Natural killer cell (primary cell): Measurements from ENCODE around the gene ENPP3. TPM values are rescaled to one million over a fixed set of nuclear protein-coding genes. Genes with fewer than 3 reads are reported as not detected.

Source experiments
- ATAC-seq, 3 donors: fragments of 150-1000 bp in 2 of 3; fragments of 200-7000 bp in 1 of 3; cut with Tn5 transposase; 1 replicate in 1 of 3; 2 replicates in 2 of 3; pipeline ENCODE4 v1.10.0; 2021; ENCODE audit warnings: mild to moderate bottlenecking in 2 of 3, moderate library complexity in 2 of 3
- DNase-seq, 2 donors: peaks; one replicate each; pipeline versions ENCODE4 v3.0.0 to v3.0.0-alpha.2; 2013 to 2021; ENCODE audit warnings: mixed read lengths in 1 of 2
- H3K27ac ChIP-seq: one replicate; pipeline ENCODE4 v1.5.1; 2013; ENCODE audit warnings: mild to moderate bottlenecking, low read length
- H3K27me3 ChIP-seq: one replicate; pipeline ENCODE4 v1.6.1; 2013; ENCODE audit warnings: low read length; ENCODE audit not compliant: control insufficient read depth, insufficient read depth
- H3K36me3 ChIP-seq: one replicate; pipeline ENCODE4 v1.6.1; 2013; ENCODE audit warnings: low read length; ENCODE audit not compliant: control insufficient read depth, insufficient read depth
- H3K4me1 ChIP-seq: one replicate; pipeline ENCODE4 v1.6.1; 2013; ENCODE audit warnings: low read length; ENCODE audit not compliant: control insufficient read depth, insufficient read depth
- H3K4me3 ChIP-seq: one replicate; pipeline ENCODE4 v1.5.1; 2013; ENCODE audit warnings: low read length
- H3K9me3 ChIP-seq: one replicate; pipeline ENCODE4 v1.6.1; 2013; ENCODE audit warnings: low read length; ENCODE audit not compliant: control insufficient read depth, insufficient read depth
- H3K27ac Mint-ChIP-seq, 2 donors: one replicate each; pipeline ENCODE4 v1.8.0; 2022; ENCODE audit warnings: mild to moderate bottlenecking in 2 of 2, mixed read lengths in 2 of 2, moderate library complexity in 1 of 2
- H3K27me3 Mint-ChIP-seq, 2 donors: one replicate each; pipeline ENCODE4 v1.8.0; 2022; ENCODE audit warnings: low read depth in 2 of 2, mixed read lengths in 2 of 2
- H3K36me3 Mint-ChIP-seq: one replicate; pipeline ENCODE4 v1.8.0; 2022; ENCODE audit warnings: mixed read lengths
- H3K4me1 Mint-ChIP-seq, 2 donors: one replicate each; pipeline ENCODE4 v1.8.0; 2022; ENCODE audit warnings: mixed read lengths in 2 of 2
- H3K4me3 Mint-ChIP-seq: one replicate; pipeline ENCODE4 v1.8.0; 2022; ENCODE audit warnings: mild to moderate bottlenecking, moderate library complexity, mixed read lengths
- H3K9me3 Mint-ChIP-seq, 2 donors: one replicate each; pipeline ENCODE4 v1.8.0; 2022; ENCODE audit warnings: mixed read lengths in 2 of 2
- WGBS: methylation state at CpG from one replicate; pipeline ENCODE4 v1.1.7; 2013; ENCODE audit warnings: missing lambda C conversion rate; ENCODE audit not compliant: insufficient coverage; 5-methylcytosine and 5-hydroxymethylcytosine counted together
- intact Hi-C: fragments of 100-400 bp; cut with micrococcal nuclease; formaldehyde crosslinking; loops from one replicate; pipeline ENCODE4 v1.14.2; 2022
- total RNA-seq, 4 donors: library from RNA; stranded (reverse); fragments of 120-200 nt in 1 of 4; gene quantifications; one replicate each; pipeline versions ENCODE4 v1.2.3 to v1.2.4, GENCODE V29; 2013 to 2022
- TF ChIP-seq, protein P1 (sequence below): fragments of 200-600 bp; IDR thresholded peaks from one replicate; pipeline ENCODE4 v1.8.0; 2022; ENCODE audit warnings: antibody characterized with exemption

The ENPP3 gene
- total RNA-seq, 3 donors from 2014 or later (not counting 1 experiment from before 2014, with no cell fraction given) = 0.33 to 32.4 (median 1.8) TPM

DNA sequence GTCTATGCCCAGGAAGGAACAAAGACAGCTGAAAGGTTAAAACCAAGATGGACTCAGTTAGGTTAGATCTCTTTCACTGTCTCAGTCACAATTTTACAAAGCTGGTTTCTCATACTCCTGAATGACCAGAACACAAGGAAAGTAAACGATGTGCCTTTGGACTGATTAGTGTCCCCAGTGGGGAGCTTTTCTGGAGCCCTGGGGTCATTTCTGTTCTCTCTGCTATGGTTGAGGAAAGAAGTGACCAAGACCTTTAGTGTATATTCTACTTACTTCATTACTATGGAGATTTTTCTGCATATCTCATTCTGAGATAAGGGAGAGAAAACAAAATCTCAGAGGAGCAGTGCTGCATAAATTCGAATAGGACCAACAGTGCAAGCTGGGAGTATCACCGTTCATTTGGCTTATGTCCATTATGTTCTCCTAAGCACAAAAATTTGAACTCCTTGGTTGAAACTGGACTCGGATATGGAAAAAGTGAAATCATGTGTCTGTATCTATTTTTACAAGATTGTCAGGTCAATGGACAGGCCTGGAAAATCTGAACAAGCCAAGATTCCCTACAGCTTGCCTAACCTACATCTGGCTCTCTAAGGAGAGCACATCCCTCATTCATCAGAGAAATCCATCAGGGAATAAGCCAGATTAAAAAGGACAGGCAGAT is 136.3 kb downstream of the ENPP3 start:
- no peak for ATAC-seq
- intact Hi-C loops = no loop called here
- H3K27me3 ChIP-seq = no peaks in the 10 kb centered on the region
- TF ChIP-seq, protein P1, sequence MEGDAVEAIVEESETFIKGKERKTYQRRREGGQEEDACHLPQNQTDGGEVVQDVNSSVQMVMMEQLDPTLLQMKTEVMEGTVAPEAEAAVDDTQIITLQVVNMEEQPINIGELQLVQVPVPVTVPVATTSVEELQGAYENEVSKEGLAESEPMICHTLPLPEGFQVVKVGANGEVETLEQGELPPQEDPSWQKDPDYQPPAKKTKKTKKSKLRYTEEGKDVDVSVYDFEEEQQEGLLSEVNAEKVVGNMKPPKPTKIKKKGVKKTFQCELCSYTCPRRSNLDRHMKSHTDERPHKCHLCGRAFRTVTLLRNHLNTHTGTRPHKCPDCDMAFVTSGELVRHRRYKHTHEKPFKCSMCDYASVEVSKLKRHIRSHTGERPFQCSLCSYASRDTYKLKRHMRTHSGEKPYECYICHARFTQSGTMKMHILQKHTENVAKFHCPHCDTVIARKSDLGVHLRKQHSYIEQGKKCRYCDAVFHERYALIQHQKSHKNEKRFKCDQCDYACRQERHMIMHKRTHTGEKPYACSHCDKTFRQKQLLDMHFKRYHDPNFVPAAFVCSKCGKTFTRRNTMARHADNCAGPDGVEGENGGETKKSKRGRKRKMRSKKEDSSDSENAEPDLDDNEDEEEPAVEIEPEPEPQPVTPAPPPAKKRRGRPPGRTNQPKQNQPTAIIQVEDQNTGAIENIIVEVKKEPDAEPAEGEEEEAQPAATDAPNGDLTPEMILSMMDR = no peak
- Mint-ChIP-seq H3K4me3 (no peak overlapping the region), H3K9me3 (no peaks in the 10 kb centered on the region), H3K4me1 (no peaks in the 10 kb centered on the region), H3K27me3 (peaks cover 9 to 30% of the 10 kb centered on the region in 2 donors), H3K36me3 (no peaks in the 10 kb centered on the region), H3K27ac (no peak overlapping the region)
- no peaks in the 10 kb centered on the region for H3K36me3 ChIP-seq
- H3K9me3 ChIP-seq = no peaks in the 10 kb centered on the region
- no peak overlapping the region for H3K27ac ChIP-seq
- 87% methylated on average over 4 of the region's 4 CpGs for WGBS
- no peak for DNase-seq
- H3K4me3 ChIP-seq = no peak overlapping the region
- no peaks in the 10 kb centered on the region for H3K4me1 ChIP-seq

DNA sequence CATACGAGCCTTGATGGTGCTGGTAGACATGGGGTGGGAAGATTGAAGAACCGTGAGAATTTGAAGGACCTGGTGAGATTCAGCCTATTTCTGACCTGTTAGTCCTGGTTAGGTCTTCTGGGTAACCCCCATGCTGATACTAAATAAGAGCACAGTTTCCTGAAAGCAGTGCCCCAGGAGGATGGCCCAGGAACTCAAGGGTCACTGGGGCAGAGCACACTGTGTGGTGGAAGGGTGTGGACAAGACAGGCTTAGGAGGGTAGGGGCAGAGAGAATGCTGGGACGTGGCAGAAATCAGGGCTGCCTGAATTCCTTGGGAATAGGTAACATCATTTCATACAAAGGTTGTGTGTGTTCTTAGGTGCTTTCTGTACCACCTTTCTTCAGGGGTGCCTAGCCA is 138.8 kb downstream of the ENPP3 start:
- H3K4me1 Mint-ChIP-seq = no peaks in the 10 kb centered on the region
- peaks cover 3 to 19% of the 10 kb centered on the region in 2 donors for H3K27me3 Mint-ChIP-seq
- H3K36me3 Mint-ChIP-seq = no peaks in the 10 kb centered on the region
- WGBS = 91% methylated on average over 3 of the region's 3 CpGs
- Histone ChIP-seq H3K36me3 (no peaks in the 10 kb centered on the region), H3K27me3 (no peaks in the 10 kb centered on the region), H3K9me3 (no peaks in the 10 kb centered on the region), H3K27ac (no peak overlapping the region), H3K4me3 (no peak overlapping the region), H3K4me1 (no peaks in the 10 kb centered on the region)
- ATAC-seq (no peak), DNase-seq (no peak)
- H3K27ac Mint-ChIP-seq = no peak overlapping the region
- intact Hi-C loops = no loop called here
- H3K4me3 Mint-ChIP-seq = no peak overlapping the region
- TF ChIP-seq, protein P1 = no peak
- no peaks in the 10 kb centered on the region for H3K9me3 Mint-ChIP-seq

DNA sequence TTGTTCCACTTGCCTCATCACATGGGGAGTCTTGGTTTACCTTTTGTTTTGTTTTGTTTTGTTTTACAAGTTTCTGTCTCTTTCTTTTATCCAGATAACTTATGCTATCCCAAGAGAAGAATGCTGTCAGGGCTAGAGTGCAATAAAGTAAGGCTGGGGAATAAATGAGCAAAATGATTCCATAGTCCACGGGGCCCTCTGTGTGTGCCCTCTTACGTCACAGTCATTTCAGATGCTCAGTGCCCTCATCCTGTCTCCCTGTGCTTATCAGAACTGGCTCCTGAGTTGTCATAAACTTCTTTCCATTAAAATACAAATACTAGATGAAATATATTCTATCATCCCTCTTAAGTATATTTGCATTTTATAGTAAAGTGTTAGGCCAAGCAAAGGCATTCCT is 139.9 kb downstream of the ENPP3 start:
- Mint-ChIP-seq H3K36me3 (no peaks in the 10 kb centered on the region), H3K9me3 (no peaks in the 10 kb centered on the region), H3K4me3 (no peak overlapping the region), H3K4me1 (no peaks in the 10 kb centered on the region), H3K27me3 (peaks cover 0 to 19% of the 10 kb centered on the region in 2 donors), H3K27ac (no peak overlapping the region)
- H3K4me1 ChIP-seq = no peaks in the 10 kb centered on the region
- ATAC-seq (no peak), DNase-seq (no peak)
- H3K27ac ChIP-seq = no peak overlapping the region
- no peak overlapping the region for H3K4me3 ChIP-seq
- H3K27me3 ChIP-seq = no peaks in the 10 kb centered on the region
- intact Hi-C loops = no loop called here
- no peaks in the 10 kb centered on the region for H3K36me3 ChIP-seq
- WGBS = 88% methylated on average over 2 of the region's 2 CpGs
- H3K9me3 ChIP-seq = no peaks in the 10 kb centered on the region
- TF ChIP-seq, protein P1 = no peak

DNA sequence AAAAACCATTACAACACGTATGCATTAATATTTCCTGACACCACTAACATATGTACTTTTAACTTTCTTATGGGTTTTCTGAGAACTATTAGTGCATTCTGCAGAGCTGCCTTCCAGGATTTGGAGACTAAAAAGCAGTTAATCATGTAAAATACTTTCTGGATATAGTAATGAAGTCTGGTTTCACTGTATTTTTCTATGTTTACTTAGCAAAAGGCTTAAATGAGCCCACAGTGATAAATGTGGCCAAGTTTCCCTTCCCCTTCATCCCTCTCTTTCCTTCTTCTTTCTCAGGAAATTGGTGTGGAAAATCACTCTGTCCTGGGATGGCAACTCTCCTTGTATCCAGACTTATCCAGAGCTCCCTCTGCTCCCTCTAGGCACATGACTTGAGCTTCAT is 141.1 kb downstream of the ENPP3 start:
- Histone ChIP-seq H3K27ac (no peak overlapping the region), H3K4me1 (no peaks in the 10 kb centered on the region), H3K9me3 (no peaks in the 10 kb centered on the region), H3K4me3 (no peak overlapping the region), H3K36me3 (no peaks in the 10 kb centered on the region), H3K27me3 (no peaks in the 10 kb centered on the region)
- WGBS = 71% methylated on average over 1 of the region's 1 CpG
- no peak for DNase-seq
- Mint-ChIP-seq H3K9me3 (no peaks in the 10 kb centered on the region), H3K36me3 (no peaks in the 10 kb centered on the region), H3K27me3 (peaks cover 0 to 13% of the 10 kb centered on the region in 2 donors), H3K27ac (no peak overlapping the region), H3K4me1 (no peaks in the 10 kb centered on the region), H3K4me3 (no peak overlapping the region)
- ATAC-seq = no peak
- intact Hi-C loops = no loop called here
- TF ChIP-seq, protein P1 = no peak
